ENCODE data around the gene HK1.

The HK1 gene

GRCh38 chr10:69392481-69393000 lies 114.2 kb downstream of the HK1 start:
- no peak for TF ChIP-seq GATA2 (IDR thresholded peaks at IDR 0.05; ENCODE audit: low read depth, low read length)
- no peak for TF ChIP-seq GATA3 (IDR thresholded peaks at IDR 0.05; ENCODE audit: low read depth, low read length)

- TF ChIP-seq GATA2 (IDR thresholded peaks at IDR 0.05; ENCODE audit: low read depth, low read length) (no peak), GATA3 (IDR thresholded peaks at IDR 0.05; ENCODE audit: low read depth, low read length) (no peak)
Measured at GRCh38 chr10:69394020-69394419, 115.7 kb downstream of the HK1 start.

- TF ChIP-seq GATA2 (IDR thresholded peaks at IDR 0.05; ENCODE audit: low read depth, low read length) (peak; percentile 73; the same call in 1 of the 2 replicates), GATA3 (IDR thresholded peaks at IDR 0.05; ENCODE audit: low read depth, low read length) (no peak; the same call in 1 of the 2 replicates)
Measured at GRCh38 chr10:69397972-69398371, 119.7 kb downstream of the HK1 start.

- TF ChIP-seq GATA2 (IDR thresholded peaks at IDR 0.05; ENCODE audit: low read depth, low read length), result no peak; the same call in 1 of the 2 replicates
- no peak for TF ChIP-seq GATA3 (IDR thresholded peaks at IDR 0.05; ENCODE audit: low read depth, low read length)
Measured at GRCh38 chr10:69398466-69398865, 120.2 kb downstream of the HK1 start.

GRCh38 chr10:69400936-69401335 lies 122.6 kb downstream of the HK1 start:
- TF ChIP-seq GATA2 (IDR thresholded peaks at IDR 0.05; ENCODE audit: low read depth, low read length) (no peak), GATA3 (IDR thresholded peaks at IDR 0.05; ENCODE audit: low read depth, low read length) (no peak)

GRCh38 chr10:69401416-69401815 lies 123.1 kb downstream of the HK1 start:
- TF ChIP-seq GATA2 (IDR thresholded peaks at IDR 0.05; ENCODE audit: low read depth, low read length) (no peak), GATA3 (IDR thresholded peaks at IDR 0.05; ENCODE audit: low read depth, low read length) (no peak)

- TF ChIP-seq GATA2 (IDR thresholded peaks at IDR 0.05; ENCODE audit: low read depth, low read length) (no peak), GATA3 (IDR thresholded peaks at IDR 0.05; ENCODE audit: low read depth, low read length) (no peak)
Measured at GRCh38 chr10:69402386-69402785, 124.1 kb downstream of the HK1 start.

GRCh38 chr10:69403066-69403465 lies 124.8 kb downstream of the HK1 start:
- TF ChIP-seq GATA2 (IDR thresholded peaks at IDR 0.05; ENCODE audit: low read depth, low read length), result no peak
- TF ChIP-seq GATA3 (IDR thresholded peaks at IDR 0.05; ENCODE audit: low read depth, low read length), result no peak

- TF ChIP-seq GATA3 (IDR thresholded peaks at IDR 0.05; ENCODE audit: low read depth, low read length), result no peak
- no peak for TF ChIP-seq GATA2 (IDR thresholded peaks at IDR 0.05; ENCODE audit: low read depth, low read length)
Measured at GRCh38 chr10:69403519-69403918, 125.2 kb downstream of the HK1 start.

GRCh38 chr10:69404786-69405185 lies 126.5 kb downstream of the HK1 start:
- TF ChIP-seq GATA3 (IDR thresholded peaks at IDR 0.05; ENCODE audit: low read depth, low read length) (no peak), GATA2 (IDR thresholded peaks at IDR 0.05; ENCODE audit: low read depth, low read length) (no peak)

- TF ChIP-seq GATA3 (IDR thresholded peaks at IDR 0.05; ENCODE audit: low read depth, low read length), result no peak
- no peak for TF ChIP-seq GATA2 (IDR thresholded peaks at IDR 0.05; ENCODE audit: low read depth, low read length)
Measured at GRCh38 chr10:69405221-69405620, 126.9 kb downstream of the HK1 start.

- TF ChIP-seq GATA3 (IDR thresholded peaks at IDR 0.05; ENCODE audit: low read depth, low read length) (no peak), GATA2 (IDR thresholded peaks at IDR 0.05; ENCODE audit: low read depth, low read length) (no peak)
Measured at GRCh38 chr10:69406302-69406811, 128.1 kb downstream of the HK1 start.

- TF ChIP-seq GATA3 (IDR thresholded peaks at IDR 0.05; ENCODE audit: low read depth, low read length) (no peak), GATA2 (IDR thresholded peaks at IDR 0.05; ENCODE audit: low read depth, low read length) (no peak)
Measured at GRCh38 chr10:69406816-69407580, 128.7 kb downstream of the HK1 start.

- no peak for TF ChIP-seq GATA2 (IDR thresholded peaks at IDR 0.05; ENCODE audit: low read depth, low read length)
- no peak for TF ChIP-seq GATA3 (IDR thresholded peaks at IDR 0.05; ENCODE audit: low read depth, low read length)
Measured at GRCh38 chr10:69407621-69408301, 129.5 kb downstream of the HK1 start.

Data from SH-SY5Y (cell line).